WERI-Rb-1 (cell line): ENCODE results near the gene HIVEP2.
A peak's percentile ranks its signal among the peaks of the same experiment; 100 is the strongest.

ENCODE experiments used
- DNase-seq: peaks from one replicate; pipeline ENCODE4 v3.0.0-alpha.2; 2020
- H3K27ac ChIP-seq: fragments of 250-450 bp; sonication (Bioruptor Pico); 2 replicates; pipeline ENCODE4 v1.5.1; 2020; ENCODE audit warnings: mild to moderate bottlenecking, moderate library complexity
- H3K27me3 ChIP-seq: fragments of 250-450 bp; sonication (Bioruptor Pico); 2 replicates; pipeline ENCODE4 v1.5.1; 2021; ENCODE audit warnings: mild to moderate bottlenecking, low read depth, moderate library complexity; ENCODE audit not compliant: insufficient read depth, severe bottlenecking
- H3K36me3 ChIP-seq: fragments of 250-450 bp; sonication (Bioruptor Pico); 2 replicates; pipeline ENCODE4 v1.5.1; 2020; ENCODE audit warnings: mild to moderate bottlenecking, moderate library complexity
- H3K4me3 ChIP-seq: 2 replicates; pipeline ENCODE4 v1.5.1; 2011; ENCODE audit warnings: low read depth, mild to moderate bottlenecking, control low read depth, low read length
- H3K9me3 ChIP-seq: fragments of 250-450 bp; sonication (Bioruptor Pico); 2 replicates; pipeline ENCODE4 v1.5.1; 2021; ENCODE audit warnings: mild to moderate bottlenecking, moderate library complexity; ENCODE audit not compliant: severe bottlenecking
- CTCF ChIP-seq: IDR thresholded peaks from 2 replicates; pipeline ENCODE4 v1.5.1; 2011; ENCODE audit warnings: low read depth, mild to moderate bottlenecking, control low read depth, inconsistent platforms, low read length

HIVEP2 gene

GRCh38 chr6:142750998-142751397 is 194.0 kb downstream of the HIVEP2 start:
- Histone ChIP-seq H3K4me3 (no peak overlapping the region), H3K27ac (no peak overlapping the region), H3K27me3 (no peaks in the 10 kb centered on the region), H3K9me3 (no peaks in the 10 kb centered on the region), H3K36me3 (no peaks in the 10 kb centered on the region)
- DNase-seq = no peak
- TF ChIP-seq CTCF = no peak

- H3K36me3 ChIP-seq = no peaks in the 10 kb centered on the region
- H3K27me3 ChIP-seq = no peaks in the 10 kb centered on the region
- no peak for TF ChIP-seq CTCF
- no peak for DNase-seq
- H3K4me3 ChIP-seq = no peak overlapping the region
- no peak overlapping the region for H3K27ac ChIP-seq
- no peaks in the 10 kb centered on the region for H3K9me3 ChIP-seq
Observed at GRCh38 chr6:142749556-142749955, 195.4 kb downstream of the HIVEP2 start.

- H3K27me3 ChIP-seq = no peaks in the 10 kb centered on the region
- peak; percentile 63 for TF ChIP-seq CTCF
- H3K36me3 ChIP-seq = no peaks in the 10 kb centered on the region
- H3K4me3 ChIP-seq = no peak overlapping the region
- H3K9me3 ChIP-seq = no peaks in the 10 kb centered on the region
- no peak overlapping the region for H3K27ac ChIP-seq
- DNase-seq = peak; percentile 49
Observed at GRCh38 chr6:142746524-142746923, 198.5 kb downstream of the HIVEP2 start.

- Histone ChIP-seq H3K27ac (no peak overlapping the region), H3K9me3 (no peaks in the 10 kb centered on the region), H3K4me3 (no peak overlapping the region), H3K27me3 (no peaks in the 10 kb centered on the region), H3K36me3 (no peaks in the 10 kb centered on the region)
- no peak for DNase-seq
- TF ChIP-seq CTCF = no peak
Observed at GRCh38 chr6:142744836-142745235, 200.1 kb downstream of the HIVEP2 start.

GRCh38 chr6:142740449-142740848 is 204.5 kb downstream of the HIVEP2 start:
- no peak overlapping the region for H3K4me3 ChIP-seq
- no peak for TF ChIP-seq CTCF
- H3K27me3 ChIP-seq = no peaks in the 10 kb centered on the region
- H3K9me3 ChIP-seq = no peaks in the 10 kb centered on the region
- no peak for DNase-seq
- H3K36me3 ChIP-seq = no peaks in the 10 kb centered on the region
- H3K27ac ChIP-seq = no peak overlapping the region

- H3K4me3 ChIP-seq = no peak overlapping the region
- H3K9me3 ChIP-seq = no peaks in the 10 kb centered on the region
- H3K27me3 ChIP-seq = no peaks in the 10 kb centered on the region
- no peak for DNase-seq
- H3K27ac ChIP-seq = no peak overlapping the region
- no peaks in the 10 kb centered on the region for H3K36me3 ChIP-seq
- TF ChIP-seq CTCF = no peak
Observed at GRCh38 chr6:142738731-142739130, 206.2 kb downstream of the HIVEP2 start.
